Measurements from ENCODE around the gene S1PR2. TPM values are rescaled to one million over a fixed set of nuclear protein-coding genes. Genes with fewer than 3 reads are reported as not detected.
A peak's percentile ranks its signal among the peaks of the same experiment; 100 is the strongest.
"Not testable (repeated sequence)": the region's sequence is repeated elsewhere in the genome, so short reads cannot be mapped to it uniquely, and the experiment has no call there.

The S1PR2 gene
- total RNA-seq, 1 donor from 2014 or later = 5.3 TPM

DNA sequence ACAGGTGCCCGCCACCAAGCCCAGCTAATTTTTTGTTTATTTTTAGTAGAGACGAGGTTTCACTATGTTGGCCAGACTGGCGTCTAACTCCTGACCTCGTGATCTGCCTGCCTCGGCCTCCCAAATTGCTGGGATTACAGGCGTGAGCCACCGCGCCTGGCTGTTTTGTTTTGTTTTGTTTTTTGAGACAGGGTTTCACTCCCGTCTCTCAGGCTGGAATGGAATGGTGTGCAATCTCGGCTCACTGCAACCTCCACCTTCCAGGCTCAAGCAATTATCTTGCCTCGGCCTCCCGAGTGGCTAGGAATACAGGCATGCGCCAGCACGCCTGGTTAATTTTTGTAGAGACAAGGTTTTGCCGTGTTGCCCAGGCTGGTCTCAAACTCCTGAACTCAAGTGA, 31.0 kb downstream of the S1PR2 start:
- ATAC-seq; intact Hi-C loops (cut with micrococcal nuclease); DNase-seq: not testable (repeated sequence)

- DNase-seq; intact Hi-C loops (cut with micrococcal nuclease); ATAC-seq: not testable (repeated sequence)
Observed at GRCh38 chr19:10198889-10199644, 32.1 kb downstream of the S1PR2 start.

DNA sequence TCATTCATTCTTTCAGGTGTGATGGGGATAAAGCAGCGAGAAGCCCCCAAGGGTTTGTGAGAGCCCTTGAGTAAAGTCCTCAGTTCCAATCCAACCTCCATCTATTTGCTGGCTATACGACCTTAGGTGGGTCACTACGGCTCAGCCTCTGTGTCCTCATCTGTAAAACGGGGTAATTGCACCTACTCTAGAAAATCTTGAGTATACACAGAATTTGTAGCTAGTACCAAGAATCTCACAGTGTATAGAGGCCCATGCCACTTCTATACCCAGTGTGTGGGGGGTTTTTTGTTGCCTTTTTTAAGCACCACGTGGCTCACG, 36.0 kb downstream of the S1PR2 start:
- DNase-seq (no peak), ATAC-seq (no peak)
- intact Hi-C loops (cut with micrococcal nuclease) = no loop called here

DNA sequence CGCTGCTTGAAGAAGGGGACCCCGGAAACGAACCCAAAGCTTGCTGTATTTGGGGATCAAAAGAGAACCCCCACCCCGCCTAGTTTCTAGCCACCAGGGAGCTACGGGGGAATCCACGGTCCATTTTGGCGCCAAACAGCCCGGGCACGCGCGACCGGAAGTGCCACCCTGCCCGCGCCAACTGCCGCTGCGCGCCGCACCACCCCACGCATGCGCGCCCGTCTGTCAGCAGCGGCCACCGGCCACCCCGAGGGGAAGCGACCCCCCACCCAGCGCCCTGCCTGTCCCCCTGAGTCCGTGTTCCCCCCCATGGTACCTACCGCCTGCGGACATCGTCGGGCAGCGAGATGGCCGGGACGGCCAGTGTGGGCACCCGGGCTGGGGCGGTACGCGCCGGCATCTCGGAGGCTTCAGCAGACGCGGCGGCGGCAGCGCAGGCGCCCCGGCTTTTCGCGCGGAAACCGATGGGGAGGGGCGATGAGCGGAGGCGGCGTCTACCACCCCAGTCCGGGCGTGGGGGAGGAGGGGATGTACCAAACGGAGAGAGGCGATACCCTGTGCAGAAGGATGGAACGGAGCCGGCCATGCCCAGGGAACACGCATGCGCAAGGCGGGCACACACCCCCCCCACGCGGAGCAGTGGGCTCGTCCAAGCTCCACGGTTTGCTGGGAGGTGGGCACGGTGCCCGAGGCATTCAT, 36.5 kb downstream of the S1PR2 start, which contains the start of gene DNMT1:
TSS of gene DNMT1 (minus strand) at position 454 of the 699 bp plus-strand sequence. CDS start at position 400, 54 bp downstream.
- ATAC-seq = peak; percentile 98
- intact Hi-C loops (cut with micrococcal nuclease) = no loop called here
- peak; percentile 95 for DNase-seq

GRCh38 chr19:10193790-10194499, 37.2 kb downstream of the S1PR2 start:
- ATAC-seq (peak; percentile 22), DNase-seq (no peak)
- intact Hi-C loops (cut with micrococcal nuclease) = no loop called here

DNA sequence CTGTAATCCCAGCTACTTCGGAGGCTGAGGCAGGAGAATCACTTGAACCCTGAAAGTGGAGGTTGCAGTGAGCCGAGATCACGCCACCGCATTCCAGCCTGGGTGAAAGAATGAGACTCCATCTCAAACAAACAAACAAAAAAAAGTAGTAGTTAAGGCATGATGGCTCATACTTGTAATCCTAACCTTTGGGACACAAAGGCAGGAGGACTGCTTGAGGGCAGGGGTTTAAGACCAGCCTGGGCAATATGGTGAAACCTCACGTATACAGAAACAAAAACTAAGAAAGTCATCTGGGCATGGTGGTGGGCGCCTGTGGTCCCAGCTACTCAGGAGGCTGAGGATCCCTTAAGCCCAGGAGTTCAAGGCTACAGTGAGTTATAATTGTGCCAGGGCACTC, 38.2 kb downstream of the S1PR2 start:
- ATAC-seq (no peak), DNase-seq (no peak)
- intact Hi-C loops (cut with micrococcal nuclease) = no loop called here

DNA sequence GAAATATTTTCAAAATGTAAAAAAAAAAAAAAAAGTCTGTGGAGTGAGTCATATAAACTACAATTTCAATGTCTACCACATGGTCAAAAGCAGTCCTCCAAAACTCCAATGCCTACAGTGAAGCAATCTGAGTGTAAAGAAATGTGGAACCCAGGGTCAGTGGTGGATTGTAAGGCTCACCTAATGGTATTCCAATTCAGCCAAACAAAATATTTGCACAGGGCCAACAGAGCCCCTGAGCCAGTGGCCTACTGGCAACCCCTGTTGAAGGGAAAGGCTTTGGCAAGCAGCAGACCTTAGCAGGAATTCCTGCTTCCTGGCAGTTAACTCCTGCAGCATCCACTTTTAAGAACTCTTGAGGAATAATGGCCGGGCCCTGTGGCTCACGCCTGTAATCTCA, 39.8 kb downstream of the S1PR2 start:
- no peak for DNase-seq
- intact Hi-C loops (cut with micrococcal nuclease) = no loop called here
- no peak for ATAC-seq

- no peak for ATAC-seq
- DNase-seq = no peak
- intact Hi-C loops (cut with micrococcal nuclease) = no loop called here
Observed at GRCh38 chr19:10190026-10190425, 41.1 kb downstream of the S1PR2 start.

- ATAC-seq (no peak), DNase-seq (no peak)
- intact Hi-C loops (cut with micrococcal nuclease) = no loop called here
Observed at GRCh38 chr19:10189616-10190015, 41.5 kb downstream of the S1PR2 start.

DNA sequence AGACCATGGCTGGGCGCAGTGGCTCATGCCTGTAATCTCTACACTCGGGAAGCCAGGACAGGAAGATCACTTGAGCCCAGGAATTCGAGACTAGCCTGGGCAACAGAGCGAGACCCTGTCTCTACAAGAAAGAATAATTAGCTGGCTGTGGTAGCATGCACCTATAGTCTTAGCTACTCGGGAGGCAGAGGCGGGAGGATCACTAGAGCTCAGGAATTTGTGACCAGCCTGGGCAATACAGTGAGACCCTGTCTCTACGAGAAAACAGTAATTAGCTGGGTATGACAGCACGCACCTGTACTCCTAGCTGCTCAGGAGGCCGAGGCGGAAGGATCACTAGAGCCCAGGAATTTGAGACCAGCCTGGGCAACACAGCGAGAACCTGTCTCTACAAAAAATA, 43.8 kb downstream of the S1PR2 start:
- intact Hi-C loops (cut with micrococcal nuclease) = no loop called here
- ATAC-seq = no peak
- no peak for DNase-seq

DNA sequence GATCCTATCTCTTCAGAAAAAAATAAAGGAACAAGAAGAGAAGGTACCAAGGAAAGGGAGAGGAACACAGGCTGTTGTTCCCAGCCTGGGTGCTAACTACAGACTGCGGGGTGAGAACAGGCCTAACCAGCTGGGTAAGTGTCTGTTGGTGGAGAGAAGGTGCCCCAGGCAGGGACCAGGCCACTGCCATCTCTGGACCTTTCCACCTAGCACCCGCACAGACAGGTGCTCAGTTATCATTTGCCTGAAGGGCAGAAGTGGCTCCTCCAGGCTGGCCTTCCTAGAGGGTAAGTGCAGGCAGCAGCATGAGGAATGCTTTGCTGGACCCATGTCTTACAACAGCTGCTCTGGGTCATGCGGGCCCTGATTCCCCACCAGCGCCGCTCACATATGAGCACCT, 46.5 kb downstream of the S1PR2 start:
- intact Hi-C loops (cut with micrococcal nuclease) = no loop called here
- DNase-seq (no peak), ATAC-seq (no peak)

- intact Hi-C loops (cut with micrococcal nuclease) = no loop called here
- ATAC-seq (no peak), DNase-seq (no peak)
Observed at GRCh38 chr19:10183926-10184325, 47.2 kb downstream of the S1PR2 start.

DNA sequence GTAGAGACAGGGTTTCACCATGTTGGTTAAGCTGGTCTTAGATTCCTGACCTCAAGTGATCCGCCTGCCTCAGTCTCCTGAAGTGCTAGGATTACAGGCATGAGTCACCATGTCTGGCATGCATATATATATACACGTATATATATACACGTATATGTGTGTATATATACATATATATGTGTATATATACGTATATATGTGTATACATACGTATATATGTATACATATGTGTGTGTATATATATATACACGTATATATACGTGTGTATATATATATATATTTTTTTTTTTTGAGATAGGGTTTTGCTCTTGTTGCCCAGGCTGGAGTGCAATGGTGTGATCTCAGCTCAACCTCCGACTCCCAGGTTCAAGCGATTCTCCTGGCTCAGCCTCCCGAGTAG, 48.3 kb downstream of the S1PR2 start:
- DNase-seq (no peak), ATAC-seq (no peak)
- intact Hi-C loops (cut with micrococcal nuclease) = no loop called here

DNA sequence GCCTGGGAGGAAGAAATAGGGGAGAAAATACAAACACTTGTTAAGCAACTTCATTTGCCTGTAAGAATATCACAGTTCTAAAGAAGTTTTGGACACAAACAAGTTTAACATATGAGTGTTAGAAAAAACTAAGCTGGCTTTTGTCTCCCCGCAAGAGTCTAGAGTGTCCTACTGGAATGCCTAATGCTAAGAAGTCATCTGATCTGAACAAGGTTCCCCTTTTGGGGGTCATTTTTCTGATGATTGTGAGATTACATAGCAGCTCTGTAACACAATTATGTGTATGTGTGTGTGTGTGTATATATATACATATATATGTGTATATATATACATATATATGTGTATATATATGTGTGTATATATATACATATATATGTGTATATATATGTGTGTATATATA, 49.1 kb downstream of the S1PR2 start:
- no peak for DNase-seq
- ATAC-seq = no peak
- intact Hi-C loops (cut with micrococcal nuclease) = no loop called here

DNA sequence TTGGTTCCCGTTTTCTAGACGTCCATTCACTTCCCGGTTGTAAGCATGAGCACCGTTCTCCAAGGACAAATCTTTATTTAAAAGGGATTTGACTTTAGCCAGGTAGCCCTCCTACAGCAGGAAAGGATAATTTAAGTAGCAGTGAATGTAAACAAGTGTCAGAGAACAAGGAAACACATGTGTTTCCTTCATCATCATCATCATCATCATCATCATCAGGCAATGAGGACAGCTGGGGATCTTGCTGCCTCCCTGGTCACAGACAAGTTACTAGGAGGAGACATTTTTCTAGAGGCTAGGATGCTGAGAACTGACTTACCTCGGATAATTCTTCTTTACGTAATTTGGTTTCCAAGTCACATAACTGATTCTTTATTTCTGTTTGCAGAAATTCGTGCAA, 50.7 kb downstream of the S1PR2 start:
- DNase-seq (no peak), ATAC-seq (no peak)
- intact Hi-C loops (cut with micrococcal nuclease) = no loop called here

DNA sequence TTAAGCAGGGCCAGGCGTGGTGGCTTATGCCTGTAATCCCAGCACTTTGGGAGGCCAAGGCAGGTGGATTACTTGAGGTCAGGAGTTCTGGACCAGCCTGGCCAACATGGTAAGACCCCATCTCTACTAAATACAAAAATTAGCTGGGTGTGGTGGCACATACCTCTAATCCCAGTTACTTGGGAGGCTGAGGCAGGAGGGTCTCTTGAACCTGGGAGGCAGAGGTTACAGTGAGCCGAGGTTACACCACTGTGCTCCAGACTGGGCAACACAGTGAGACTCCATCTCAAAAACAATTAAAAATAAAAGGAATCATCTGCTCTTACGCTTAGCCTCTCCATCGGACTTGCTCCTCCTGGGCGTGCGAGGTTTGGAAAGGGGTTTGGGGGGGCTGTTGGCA, 51.1 kb downstream of the S1PR2 start:
- ATAC-seq; DNase-seq; intact Hi-C loops (cut with micrococcal nuclease): not testable (repeated sequence)

DNA sequence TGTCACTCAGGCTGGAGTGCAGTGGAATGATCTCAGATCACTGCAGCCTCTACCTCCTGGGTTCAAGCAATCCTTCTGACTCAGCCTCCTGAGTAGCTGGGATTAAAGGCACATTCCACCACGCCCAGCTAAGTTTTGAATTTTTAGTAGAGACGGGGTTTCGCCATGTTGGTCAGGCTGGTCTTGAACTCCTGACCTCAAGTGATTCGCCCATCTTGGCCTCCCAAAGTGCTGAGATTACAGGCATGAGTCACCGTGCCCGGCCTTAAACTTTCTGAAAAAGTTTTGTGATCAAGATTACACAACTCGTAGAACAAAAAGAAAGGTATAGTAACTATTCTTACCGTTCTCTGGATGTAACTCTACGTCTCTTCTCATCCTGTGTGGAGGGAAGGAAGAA, 57.6 kb downstream of the S1PR2 start:
- DNase-seq = no peak
- ATAC-seq = no peak
- intact Hi-C loops (cut with micrococcal nuclease) = no loop called here

All from left ventricle myocardium superior (tissue), 1 donor.